SU-DHL-6 (cell line): Measurements from ENCODE around the gene BANF1.

Experiments
- H2AFZ ChIP-seq: fragments of 200-600 bp; sonication (generic); 2 replicates; pipeline ENCODE4 v1.6.1; 2014; ENCODE audit warnings: low read depth, mild to moderate bottlenecking, moderate library complexity, mixed read lengths, antibody characterized with exemption, low read length; ENCODE audit not compliant: severe bottlenecking
- H3F3A ChIP-seq: fragments of 200-600 bp; shearing (Covaris generic); 2 replicates; pipeline ENCODE4 v1.6.0; 2016; ENCODE audit warnings: antibody characterized with exemption, mild to moderate bottlenecking; ENCODE audit not compliant: insufficient read depth
- H3K27ac ChIP-seq: fragments of 200-600 bp; sonication (generic); 2 replicates; pipeline ENCODE4 v1.5.1; 2016; ENCODE audit warnings: low read depth, mild to moderate bottlenecking, low read length, moderate library complexity, mixed read lengths
- H3K27me3 ChIP-seq: fragments of 200-600 bp; sonication (generic), shearing (Covaris generic); 2 replicates; pipeline ENCODE4 v1.6.0; 2014; ENCODE audit warnings: mild to moderate bottlenecking, low read length
- H3K36me3 ChIP-seq: fragments of 200-600 bp; sonication (generic); 2 replicates; pipeline ENCODE4 v1.6.1; 2014; ENCODE audit warnings: mild to moderate bottlenecking, low read length, mixed read lengths
- H3K4me2 ChIP-seq: fragments of 300-600, 200-600 bp; shearing (Covaris generic), sonication (generic); 2 replicates; pipeline ENCODE4 v1.6.0; 2014; ENCODE audit warnings: low read length, low read depth, mild to moderate bottlenecking; ENCODE audit not compliant: poor library complexity, severe bottlenecking
- H3K4me3 ChIP-seq: fragments of 200-600 bp; sonication (generic); 2 replicates; pipeline ENCODE4 v1.5.1; 2014; ENCODE audit warnings: antibody characterized with exemption, low read length, mild to moderate bottlenecking, mixed read lengths; ENCODE audit not compliant: insufficient read depth, poor library complexity, severe bottlenecking
- H3K79me2 ChIP-seq: fragments of 200-600 bp; sonication (generic); 2 replicates; pipeline ENCODE4 v1.6.1; 2014; ENCODE audit warnings: mild to moderate bottlenecking, low read length, moderate library complexity; ENCODE audit not compliant: insufficient read depth
- H3K9ac ChIP-seq: fragments of 200-600 bp; sonication (generic); 2 replicates; pipeline ENCODE4 v1.7.0; 2014; ENCODE audit warnings: mild to moderate bottlenecking, low read length
- H3K9me2 ChIP-seq: fragments of 200-600 bp; sonication (generic); replicated peaks from 2 replicates; pipeline ENCODE4 v1.6.1; 2014; ENCODE audit warnings: low read length; ENCODE audit not compliant: insufficient read depth
- H3K9me3 ChIP-seq: fragments of 200-600 bp; sonication (generic); 2 replicates; pipeline ENCODE4 v1.6.1; 2014; ENCODE audit warnings: low read length, mixed read lengths; ENCODE audit not compliant: insufficient read depth
- H4K20me1 ChIP-seq: fragments of 200-600 bp; sonication (generic); 2 replicates; pipeline ENCODE4 v1.6.1; 2014; ENCODE audit warnings: low read depth, mild to moderate bottlenecking, antibody characterized with exemption, low read length, moderate library complexity, mixed read lengths
- CTCF ChIP-seq: fragments of 200-600 bp; sonication (generic); IDR thresholded peaks from one replicate; pipeline ENCODE4 v1.5.1; 2017; ENCODE audit warnings: antibody characterized with exemption, mild to moderate bottlenecking, low read length, moderate library complexity; ENCODE audit not compliant: insufficient read depth, poor library complexity, severe bottlenecking
- EZH2phosphoT487 ChIP-seq: fragments of 200-600 bp; sonication (generic), shearing (Covaris generic); conservative IDR thresholded peaks from 2 replicates; pipeline ENCODE4 v1.6.1; 2018; ENCODE audit warnings: mild to moderate bottlenecking, antibody characterized with exemption, low read length, moderate library complexity, mixed read lengths

BANF1 gene

GRCh38 chr11:66017321-66017720, 15.0 kb downstream of the BANF1 start:
- Histone ChIP-seq H3K27me3 (no peaks in the 10 kb centered on the region), H3K9ac (no peak overlapping the region), H3K9me3 (no peaks in the 10 kb centered on the region), H3K4me3 (no peak overlapping the region), H3K79me2 (no peaks in the 10 kb centered on the region), H3K9me2 (no peaks in the 10 kb centered on the region), H2AFZ (no peak overlapping the region), H3F3A (no peaks in the 10 kb centered on the region), H3K36me3 (no peaks in the 10 kb centered on the region), H3K27ac (no peak overlapping the region), H4K20me1 (no peaks in the 10 kb centered on the region), H3K4me2 (no peak overlapping the region)
- TF ChIP-seq CTCF (no peak), EZH2phosphoT487 (no peak)

GRCh38 chr11:66020212-66020611, 17.9 kb downstream of the BANF1 start:
- Histone ChIP-seq H3K4me3 (no peak overlapping the region), H3K9me2 (no peaks in the 10 kb centered on the region), H3K27ac (no peak overlapping the region), H3K9ac (no peak overlapping the region), H3K36me3 (no peaks in the 10 kb centered on the region), H3K27me3 (no peaks in the 10 kb centered on the region), H2AFZ (no peak overlapping the region), H3K9me3 (no peaks in the 10 kb centered on the region), H3K4me2 (no peak overlapping the region), H3F3A (no peaks in the 10 kb centered on the region), H3K79me2 (no peaks in the 10 kb centered on the region), H4K20me1 (no peaks in the 10 kb centered on the region)
- no peak for TF ChIP-seq CTCF
- no peak for TF ChIP-seq EZH2phosphoT487

- Histone ChIP-seq H3K36me3 (no peaks in the 10 kb centered on the region), H3F3A (no peaks in the 10 kb centered on the region), H3K79me2 (no peaks in the 10 kb centered on the region), H2AFZ (no peak overlapping the region), H3K27ac (no peak overlapping the region), H3K27me3 (no peaks in the 10 kb centered on the region), H3K9ac (no peak overlapping the region), H3K9me3 (no peaks in the 10 kb centered on the region), H3K4me3 (no peak overlapping the region), H3K9me2 (no peaks in the 10 kb centered on the region), H3K4me2 (no peak overlapping the region), H4K20me1 (no peaks in the 10 kb centered on the region)
- no peak for TF ChIP-seq EZH2phosphoT487
- TF ChIP-seq CTCF, result no peak
These were observed 18.5 kb downstream of the BANF1 start for GRCh38 chr11:66020618-66021357.
